Testis (tissue), 3 donors: ENCODE measurements around the gene TRIM46. TPM values are rescaled to one million over a fixed set of nuclear protein-coding genes. Genes with fewer than 3 reads are reported as not detected.

Source experiments
- DNase-seq: peaks from one replicate; pipeline ENCODE4 v3.0.0-alpha.2; 2019
- H3K27ac ChIP-seq, 2 donors: fragments of 200-600 bp; sonication (generic); one replicate each; pipeline ENCODE4 v1.5.1; 2019
- H3K27me3 ChIP-seq: fragments of 200-600 bp; sonication (generic); one replicate; pipeline ENCODE4 v1.5.1; 2019
- H3K36me3 ChIP-seq: fragments of 200-600 bp; sonication (generic); one replicate; pipeline ENCODE4 v1.5.1; 2017; ENCODE audit warnings: low read depth; ENCODE audit errors: missing control alignments
- H3K4me1 ChIP-seq: fragments of 200-600 bp; sonication (generic); one replicate; pipeline ENCODE4 v1.5.1; 2019
- H3K4me3 ChIP-seq, 2 donors: fragments of 200-600 bp; sonication (generic); one replicate each; pipeline ENCODE4 v1.5.1; 2017 to 2019
- H3K9me3 ChIP-seq: fragments of 200-600 bp; sonication (generic); one replicate; pipeline ENCODE4 v1.5.1; 2017
- POLR2A ChIP-seq: fragments of 450-650 bp; IDR thresholded peaks from one replicate; pipeline ENCODE4 v1.6.1; 2017; ENCODE audit warnings: antibody characterized with exemption, mild to moderate bottlenecking, moderate library complexity
- WGBS, 2 donors: methylation state at CpG; one replicate each; pipeline ENCODE4 v1.1.5; 2018; 5-methylcytosine and 5-hydroxymethylcytosine counted together
- intact Hi-C: fragments of 100-400 bp; cut with DNase I; formaldehyde crosslinking; loops from one replicate; pipeline ENCODE4 v1.15.1; 2023; ENCODE audit warnings: low total_unique reads
- polyA plus RNA-seq: library from polyadenylated mRNA; stranded (reverse); fragments of 350-450 nt; fragmentation: Illumina TruSeq; extraction: RNeasy Lipid Tissue Mini Kit (QIAGEN cat#74804); gene quantifications from one replicate; pipeline ENCODE4 v1.2.3, GENCODE V29; 2014; ENCODE audit warnings: low read depth, low replicate concordance; ENCODE audit not compliant: insufficient read depth
- total RNA-seq, 2 donors: library from RNA; depleted of rRNA; stranded (reverse); fragments of >200 nt; gene quantifications; one replicate each; pipeline ENCODE4 v1.2.3, GENCODE V29; 2016
- TF ChIP-seq, protein P1 (sequence below), 3 experiments: fragments of 450-650 bp in 2 of 3; fragments of 200-600 bp in 1 of 3; sonication (generic) in 1 of 3; IDR thresholded peaks; one replicate each; pipeline ENCODE4 v1.5.1; 2016 to 2019; ENCODE audit warnings: antibody characterized with exemption in 3 of 3, mild to moderate bottlenecking in 2 of 3, moderate library complexity in 1 of 3

The TRIM46 gene
- total and polyA plus RNA-seq, 3 donors from 2014 or later: 3.7 to 4.0 (median 3.9) TPM

DNA sequence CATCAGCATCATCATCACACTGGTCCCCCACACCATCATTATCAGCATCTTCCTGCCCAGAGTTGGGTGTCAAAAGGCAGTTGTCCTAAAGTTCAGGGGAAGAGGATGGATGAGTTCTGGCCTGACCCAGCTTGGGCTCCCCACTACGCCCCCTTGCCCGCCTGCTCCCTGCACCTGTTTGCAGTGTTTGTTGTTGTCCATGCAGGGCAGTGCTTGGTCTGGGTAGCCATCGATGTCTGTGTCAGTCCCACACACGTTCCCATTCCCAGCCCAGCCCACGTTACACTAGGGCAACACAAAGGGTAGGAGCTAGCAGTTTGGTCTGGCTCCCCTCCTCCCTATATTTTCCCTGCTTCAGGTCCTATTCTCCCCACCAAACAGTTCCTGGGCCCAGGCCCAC is 27.3 kb downstream of the TRIM46 start:
- DNase-seq: no peak
- Histone ChIP-seq H3K4me1 (no peaks in the 10 kb centered on the region), H3K27me3 (no peaks in the 10 kb centered on the region), H3K36me3 (no peaks in the 10 kb centered on the region), H3K27ac (no peak overlapping the region), H3K9me3 (no peaks in the 10 kb centered on the region), H3K4me3 (no peak overlapping the region)
- no peak for TF ChIP-seq POLR2A
- TF ChIP-seq, protein P1, sequence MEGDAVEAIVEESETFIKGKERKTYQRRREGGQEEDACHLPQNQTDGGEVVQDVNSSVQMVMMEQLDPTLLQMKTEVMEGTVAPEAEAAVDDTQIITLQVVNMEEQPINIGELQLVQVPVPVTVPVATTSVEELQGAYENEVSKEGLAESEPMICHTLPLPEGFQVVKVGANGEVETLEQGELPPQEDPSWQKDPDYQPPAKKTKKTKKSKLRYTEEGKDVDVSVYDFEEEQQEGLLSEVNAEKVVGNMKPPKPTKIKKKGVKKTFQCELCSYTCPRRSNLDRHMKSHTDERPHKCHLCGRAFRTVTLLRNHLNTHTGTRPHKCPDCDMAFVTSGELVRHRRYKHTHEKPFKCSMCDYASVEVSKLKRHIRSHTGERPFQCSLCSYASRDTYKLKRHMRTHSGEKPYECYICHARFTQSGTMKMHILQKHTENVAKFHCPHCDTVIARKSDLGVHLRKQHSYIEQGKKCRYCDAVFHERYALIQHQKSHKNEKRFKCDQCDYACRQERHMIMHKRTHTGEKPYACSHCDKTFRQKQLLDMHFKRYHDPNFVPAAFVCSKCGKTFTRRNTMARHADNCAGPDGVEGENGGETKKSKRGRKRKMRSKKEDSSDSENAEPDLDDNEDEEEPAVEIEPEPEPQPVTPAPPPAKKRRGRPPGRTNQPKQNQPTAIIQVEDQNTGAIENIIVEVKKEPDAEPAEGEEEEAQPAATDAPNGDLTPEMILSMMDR (IDR thresholded peaks at IDR 0.05): no peak
- 94 to 96% methylated on average over 5 of the region's 5 CpGs for WGBS, 2 donors
- intact Hi-C loops: no loop called here

DNA sequence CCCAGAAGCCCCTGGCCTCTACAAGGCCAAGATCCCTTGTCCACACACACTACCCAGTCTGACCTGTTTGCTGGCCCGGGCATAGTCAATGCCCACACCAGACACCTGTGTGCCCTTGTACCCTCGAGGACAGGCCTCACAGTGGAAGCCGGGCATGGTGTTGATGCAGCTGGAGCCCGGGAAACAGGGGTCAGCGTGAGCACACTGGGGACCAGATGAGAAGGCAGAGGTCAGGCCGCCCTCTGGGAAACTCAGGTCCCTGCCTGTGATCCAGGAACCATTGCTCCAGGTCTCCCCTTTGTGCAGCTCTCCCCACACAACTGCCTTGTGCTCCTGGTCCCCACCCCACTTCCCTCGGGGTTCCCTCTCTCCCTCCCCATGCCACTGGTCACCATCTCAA is 28.5 kb downstream of the TRIM46 start:
- intact Hi-C loops: no loop called here
- DNase-seq: no peak
- Histone ChIP-seq H3K4me3 (no peak overlapping the region), H3K27me3 (no peaks in the 10 kb centered on the region), H3K4me1 (peaks cover 6% of the 10 kb centered on the region), H3K36me3 (no peaks in the 10 kb centered on the region), H3K27ac (no peak overlapping the region), H3K9me3 (no peaks in the 10 kb centered on the region)
- WGBS, 2 donors: 87 to 93% methylated on average over 7 of the region's 7 CpGs
- no peak for TF ChIP-seq POLR2A
- TF ChIP-seq, protein P1 (IDR thresholded peaks at IDR 0.05): no peak

DNA sequence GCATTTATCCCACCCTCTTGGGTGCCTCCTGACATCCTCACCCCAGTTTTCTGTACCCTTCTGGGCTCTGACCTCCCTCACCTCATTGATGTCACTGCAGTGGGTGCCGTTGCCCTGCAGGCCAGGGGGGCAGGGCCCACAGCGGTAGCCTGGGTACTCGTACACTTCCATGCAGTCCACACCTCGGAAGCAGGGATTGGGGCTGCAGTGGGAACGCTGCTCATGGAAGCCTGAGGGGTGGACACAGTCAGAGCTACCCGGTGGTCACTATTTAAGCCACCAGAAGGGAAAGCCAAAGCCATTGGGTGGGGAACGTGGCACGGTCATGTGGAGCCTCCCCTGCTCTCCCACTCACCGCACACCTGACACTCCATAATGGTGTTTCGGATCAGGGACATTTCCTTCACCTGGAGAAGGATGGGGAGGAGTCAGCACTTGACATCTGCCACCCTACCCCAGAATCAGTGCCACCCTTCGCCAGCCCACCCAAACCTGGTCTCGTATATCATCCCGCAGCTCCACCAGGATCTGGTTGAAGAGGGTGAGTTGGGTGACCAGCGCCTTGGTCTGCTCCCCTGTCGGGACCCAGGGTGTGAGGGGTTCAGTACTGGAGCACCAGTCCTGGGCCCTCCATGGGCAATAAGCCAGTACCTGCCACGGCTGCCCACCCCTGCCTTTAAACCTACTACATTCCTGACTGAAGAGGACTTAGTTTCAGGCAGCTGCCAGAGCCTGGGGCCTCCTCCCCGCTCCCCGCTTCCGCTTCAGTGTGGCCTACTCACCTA is 29.3 kb downstream of the TRIM46 start:
- peaks cover 13% of the 10 kb centered on the region for H3K4me1 ChIP-seq
- 94 to 98% methylated on average over 15 to 19 of the region's 19 CpGs for WGBS, 2 donors
- no peaks in the 10 kb centered on the region for H3K27me3 ChIP-seq
- no peak overlapping the region for H3K27ac ChIP-seq
- DNase-seq: no peak
- no peaks in the 10 kb centered on the region for H3K36me3 ChIP-seq
- TF ChIP-seq POLR2A: no peak
- TF ChIP-seq, protein P1 (IDR thresholded peaks at IDR 0.05): no peak
- H3K9me3 ChIP-seq: no peaks in the 10 kb centered on the region
- H3K4me3 ChIP-seq: no peak overlapping the region
- intact Hi-C loops: no loop called here

DNA sequence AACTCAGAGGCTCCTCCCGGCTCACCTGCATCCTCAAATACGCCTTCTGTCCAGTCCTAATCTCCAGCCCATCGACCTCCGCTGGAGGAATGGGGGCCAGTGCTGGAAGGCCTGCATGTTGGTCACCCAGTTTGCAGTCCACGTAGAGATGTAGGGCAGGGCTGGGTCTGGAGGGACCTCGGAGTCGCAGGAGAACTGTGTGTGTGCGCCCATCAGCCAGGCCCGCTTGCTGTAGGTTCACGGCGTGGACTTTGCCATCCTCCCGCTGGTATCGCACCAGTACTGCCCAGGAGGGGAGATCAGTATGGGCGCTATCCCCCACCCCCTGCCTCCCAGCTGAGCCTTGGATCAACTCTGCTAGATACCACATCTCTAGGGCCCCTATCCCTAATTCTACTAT is 31.4 kb downstream of the TRIM46 start:
- no peak overlapping the region for H3K4me3 ChIP-seq
- TF ChIP-seq POLR2A: no peak
- TF ChIP-seq, protein P1 (IDR thresholded peaks at IDR 0.05): no peak
- H3K27me3 ChIP-seq: no peaks in the 10 kb centered on the region
- no peak overlapping the region for H3K27ac ChIP-seq
- H3K36me3 ChIP-seq: no peaks in the 10 kb centered on the region
- H3K9me3 ChIP-seq: no peaks in the 10 kb centered on the region
- 90 to 95% methylated on average over 9 to 14 of the region's 14 CpGs for WGBS, 2 donors
- peaks cover 22% of the 10 kb centered on the region for H3K4me1 ChIP-seq
- no peak for DNase-seq
- intact Hi-C loops: no loop called here
